Measurements from ENCODE around the gene DNAJC19.

DNAJC19 gene

GRCh38 chr3:180959691-180960090 lies 29.8 kb downstream of the DNAJC19 start:
- DNase-seq = no peak

- DNase-seq = no peak
Observed at GRCh38 chr3:180947761-180948390, 41.7 kb downstream of the DNAJC19 start.

DNA sequence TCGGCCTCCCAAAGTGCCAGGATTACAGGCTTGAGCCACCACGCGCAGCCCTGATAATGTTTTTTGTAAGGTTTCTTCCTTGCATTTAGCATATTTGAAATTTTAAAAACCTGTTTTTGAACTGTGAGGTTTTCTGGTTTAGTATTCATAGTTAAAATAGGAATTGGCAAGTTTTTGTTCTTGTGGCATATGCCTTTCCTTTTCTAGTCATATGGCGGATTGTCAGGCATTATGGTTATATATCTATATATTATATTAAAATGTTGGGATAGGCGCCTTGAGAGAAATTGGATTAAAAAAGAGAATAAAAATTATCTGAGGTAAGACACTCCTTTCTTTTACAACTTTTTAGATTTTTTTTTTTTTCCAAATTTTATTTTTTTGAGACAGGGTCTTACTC lies 48.7 kb downstream of the DNAJC19 start:
- DNase-seq = no peak

DNA sequence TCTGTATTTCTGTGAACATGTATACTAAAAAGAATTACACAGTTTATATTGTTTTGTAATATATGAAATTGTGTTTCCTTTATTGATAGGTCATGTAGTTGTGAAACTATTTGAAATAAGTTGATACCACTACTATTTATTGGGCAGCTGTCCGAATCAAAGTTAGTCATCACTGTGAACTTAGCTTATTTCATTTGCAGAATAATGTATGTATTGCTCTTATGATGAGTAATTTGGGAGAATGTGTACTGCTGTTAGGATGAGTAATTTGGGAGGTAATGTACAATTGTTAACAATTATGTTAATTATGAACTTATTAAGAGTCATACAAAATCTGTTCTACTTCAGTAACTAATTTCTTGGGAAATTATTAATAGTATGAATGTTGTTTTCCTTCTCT lies 54.9 kb downstream of the DNAJC19 start:
- DNase-seq = no peak

All from activated CD4-positive, alpha-beta T cell treated with anti-CD3 and anti-CD28 coated beads, Interleukin-2, amount 50 U/mL, for 4 hours (primary cell).